Panc1 (cell line): ENCODE results near the gene SLC45A1. TPM values are rescaled to one million over a fixed set of nuclear protein-coding genes. Genes with fewer than 3 reads are reported as not detected.
A peak's percentile ranks its signal among the peaks of the same experiment; 100 is the strongest.

Experiments used
- ATAC-seq: fragments of 200-7000 bp; cut with Tn5 transposase; 2 replicates; pipeline ENCODE4 v1.9.1; 2020; ENCODE audit warnings: mild to moderate bottlenecking, moderate library complexity
- BruUV-seq: library from RNA; stranded (reverse); fragments of 400-500 nt; replicated peaks from 2 replicates; lab custom pipeline; 2021; lab: Mats Ljungman, UMichigan
- CTCF ChIA-PET: fragments of 300-600 bp; sonication (Branson Sonifier 250); formaldehyde crosslinking; loops from one replicate; lab custom pipeline; 2022; ENCODE audit warnings: antibody characterized with exemption; lab: Charles Lee
- POLR2A ChIA-PET: fragments of 300-600 bp; sonication (Branson Sonifier 250); formaldehyde crosslinking; loops from one replicate; lab custom pipeline; 2022; ENCODE audit warnings: antibody characterized with exemption; lab: Charles Lee
- DNase-seq: peaks from one replicate; pipeline ENCODE4 v3.0.0-alpha.2; 2010; ENCODE audit warnings: low read depth, low spot score
- H3K27ac ChIP-seq: 2 replicates; pipeline ENCODE4 v1.5.1; 2011; ENCODE audit warnings: mild to moderate bottlenecking, low read length, inconsistent platforms
- H3K27me3 ChIP-seq: fragments of 200-500 bp; sonication (Bioruptor generic); 2 replicates; pipeline ENCODE4 v1.6.0; 2014; ENCODE audit warnings: low read length, inconsistent platforms; ENCODE audit not compliant: control insufficient read depth, insufficient read depth
- H3K36me3 ChIP-seq: fragments of 200-500 bp; sonication (Bioruptor generic); 2 replicates; pipeline ENCODE4 v1.5.1; 2014; ENCODE audit warnings: inconsistent platforms, mild to moderate bottlenecking, low read length, moderate library complexity; ENCODE audit not compliant: control insufficient read depth, insufficient read depth
- H3K4me1 ChIP-seq: 2 replicates; pipeline ENCODE4 v1.5.1; 2011; ENCODE audit warnings: inconsistent platforms, mild to moderate bottlenecking, low read length, moderate library complexity; ENCODE audit not compliant: control insufficient read depth, insufficient read depth
- H3K4me3 ChIP-seq, 2 experiments: 2 replicates each; pipeline ENCODE4 v1.5.1; 2011 to 2012; ENCODE audit warnings: low read depth in 2 of 2, low read length in 2 of 2, mild to moderate bottlenecking in 2 of 2, inconsistent platforms in 1 of 2, moderate library complexity in 1 of 2
- H3K9me3 ChIP-seq: fragments of 200-500 bp; sonication (Bioruptor generic); 2 replicates; pipeline ENCODE4 v1.5.1; 2014; ENCODE audit warnings: low read depth, mild to moderate bottlenecking, inconsistent platforms, low read length, moderate library complexity; ENCODE audit not compliant: control insufficient read depth, insufficient read depth
- CTCF ChIP-seq: fragments of 450-650 bp; IDR thresholded peaks from 2 replicates; pipeline ENCODE4 v1.5.1; 2017; ENCODE audit warnings: mild to moderate bottlenecking
- POLR2AphosphoS5 ChIP-seq: IDR thresholded peaks from 2 replicates; pipeline ENCODE4 v1.6.1; 2012; ENCODE audit warnings: mild to moderate bottlenecking, low read depth, low read length, moderate library complexity
- REST ChIP-seq, 2 experiments: IDR thresholded peaks; 2 replicates each; pipeline ENCODE4 v1.6.1; 2011 to 2012; ENCODE audit warnings: low read depth in 2 of 2, control low read depth in 1 of 2, low read length in 1 of 2, mild to moderate bottlenecking in 1 of 2, moderate library complexity in 1 of 2; ENCODE audit not compliant: insufficient read depth in 1 of 2
- SIN3A ChIP-seq: IDR thresholded peaks from 2 replicates; pipeline ENCODE4 v1.6.1; 2012; ENCODE audit warnings: low read depth, mild to moderate bottlenecking, low read length, moderate library complexity, borderline replicate concordance; ENCODE audit not compliant: insufficient read depth
- TCF7L2 ChIP-seq: IDR thresholded peaks from 2 replicates; pipeline ENCODE4 v1.6.1; 2011; ENCODE audit warnings: mild to moderate bottlenecking, low read depth, low read length, inconsistent platforms
- in situ Hi-C: cut with HindIII; loops from 2 replicates; pipeline ENCODE4 v1.10.0; 2016; ENCODE audit warnings: low sequenced_read_pairs, low pct_unique_long_range_greater_than_20kb
- intact Hi-C: fragments of 100-400 bp; cut with micrococcal nuclease; formaldehyde crosslinking; loops from one replicate; pipeline ENCODE4 v1.10.0; 2022; ENCODE audit not compliant: unreplicated experiment
- total RNA-seq: library from RNA; stranded (reverse); gene quantifications from one replicate; pipeline ENCODE4 v1.2.1, GENCODE V29; 2021; ENCODE audit not compliant: unreplicated experiment

The SLC45A1 gene
- total RNA-seq, 1 experiment from 2014 or later: 11.3 TPM

GRCh38 chr1:8321612-8322011, 3.7 kb downstream of the SLC45A1 start:
- Histone ChIP-seq H3K4me1 (peaks cover 17% of the 10 kb centered on the region), H3K27me3 (no peaks in the 10 kb centered on the region), H3K36me3 (peaks cover 2% of the 10 kb centered on the region; the same call in 1 of the 2 replicates), H3K27ac (no peak overlapping the region), H3K4me3 (no peak overlapping the region), H3K9me3 (no peaks in the 10 kb centered on the region)
- BruUV-seq: no TSS peak
- DNase-seq (no peak), ATAC-seq (no peak)
- intact Hi-C loops: no loop called here
- ChIA-PET POLR2A (no interaction called here), CTCF (no interaction called here)
- in situ Hi-C loops: loop anchor here (25.0 kb wide), 1 partner anchor 234 kb away; no protein-coding TSS in a partner anchor
- no peak for TF ChIP-seq POLR2AphosphoS5
- TF ChIP-seq SIN3A: no peak
- TF ChIP-seq REST (IDR thresholded peaks at IDR 0.05; ENCODE audit: insufficient read depth in 1 of 2, low read depth in 2 of 2, low read length in 1 of 2): no peak
- no peak for TF ChIP-seq TCF7L2
- TF ChIP-seq CTCF: no peak

GRCh38 chr1:8323706-8324105, 5.8 kb downstream of the SLC45A1 start:
- POLR2A ChIA-PET: interaction anchor here (0.7 kb wide), 1 partner anchor 306 kb away, joined by 3 read pairs; no protein-coding TSS in a partner anchor
- CTCF ChIA-PET: interaction anchor here (0.7 kb wide), 1 partner anchor 19 kb away, joined by 3 read pairs; no protein-coding TSS in a partner anchor

More at GRCh38 chr1:8323706-8324105, 5.8 kb downstream of the SLC45A1 start:
- intact Hi-C loops: no loop called here
- no peak for TF ChIP-seq POLR2AphosphoS5
- TF ChIP-seq CTCF: no peak
- no peak for TF ChIP-seq SIN3A
- TF ChIP-seq REST (IDR thresholded peaks at IDR 0.05; ENCODE audit: insufficient read depth in 1 of 2, low read depth in 2 of 2, low read length in 1 of 2): no peak
- no peak for TF ChIP-seq TCF7L2
- peaks cover 1% of the 10 kb centered on the region; the same call in 1 of the 2 replicates for H3K4me1 ChIP-seq
- peaks cover 2% of the 10 kb centered on the region; the same call in 1 of the 2 replicates for H3K36me3 ChIP-seq
- in situ Hi-C loops: loop anchor here (25.0 kb wide), 1 partner anchor 236 kb away; no protein-coding TSS in a partner anchor
- no peaks in the 10 kb centered on the region for H3K27me3 ChIP-seq
- no peaks in the 10 kb centered on the region for H3K9me3 ChIP-seq
- DNase-seq (no peak), ATAC-seq (0 out of 2 replicates have a peak, but pooled peaks have one; percentile 35)
- BruUV-seq: no TSS peak
- no peak overlapping the region for H3K27ac ChIP-seq
- no peak overlapping the region for H3K4me3 ChIP-seq
